GM18867 (cell line): ENCODE measurements around the gene SLAMF9.
A peak's percentile ranks its signal among the peaks of the same experiment; 100 is the strongest.
"Not testable (repeated sequence)": the region's sequence is repeated elsewhere in the genome, so short reads cannot be mapped to it uniquely, and the experiment has no call there.

ENCODE experiments used
- ATAC-seq: cut with Tn5 transposase; IDR thresholded peaks from one replicate; pipeline ENCODE4 v1.9.1; 2021; ENCODE audit warnings: mild to moderate bottlenecking, moderate library complexity; ENCODE audit not compliant: unreplicated experiment

The SLAMF9 gene

DNA sequence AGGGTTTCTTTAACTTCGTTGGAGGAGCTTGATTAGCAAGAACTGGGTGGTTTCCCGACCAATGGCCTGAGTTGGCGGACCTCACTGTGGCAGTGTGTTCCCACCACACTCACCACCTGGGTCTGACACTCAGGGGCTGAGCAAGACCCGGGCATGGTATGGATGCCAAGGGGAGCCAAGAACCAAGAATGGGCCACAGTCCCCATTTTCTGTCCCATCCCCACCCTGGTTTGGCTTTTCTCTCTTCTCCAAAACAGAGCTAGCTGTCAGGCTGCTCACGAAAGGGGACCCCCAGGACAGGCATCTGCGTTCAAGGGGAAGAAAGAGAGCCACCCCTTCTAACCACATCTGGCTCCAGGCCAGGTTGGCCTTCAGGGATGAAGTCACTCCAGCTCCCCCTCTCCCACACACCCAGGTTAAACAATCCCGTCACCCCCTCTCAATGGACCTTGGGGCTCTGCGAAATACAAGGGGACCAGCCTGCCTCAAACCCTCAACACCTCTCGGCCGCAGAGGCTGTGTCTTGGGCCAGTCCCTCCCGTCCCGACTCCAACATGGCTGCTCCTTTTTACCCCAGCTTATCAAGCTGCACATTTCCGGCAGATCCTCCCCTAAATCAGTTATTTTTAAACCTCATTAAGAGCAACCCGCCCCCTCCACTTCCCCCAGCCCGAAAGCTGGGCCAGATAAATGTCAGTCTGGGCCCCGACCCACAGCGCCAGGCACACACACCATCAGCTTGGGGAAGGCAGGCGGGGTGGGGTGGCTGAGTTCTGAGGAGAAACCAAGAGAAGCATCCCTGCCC lies 32.1 kb downstream of the SLAMF9 start:
- ATAC-seq: no peak

DNA sequence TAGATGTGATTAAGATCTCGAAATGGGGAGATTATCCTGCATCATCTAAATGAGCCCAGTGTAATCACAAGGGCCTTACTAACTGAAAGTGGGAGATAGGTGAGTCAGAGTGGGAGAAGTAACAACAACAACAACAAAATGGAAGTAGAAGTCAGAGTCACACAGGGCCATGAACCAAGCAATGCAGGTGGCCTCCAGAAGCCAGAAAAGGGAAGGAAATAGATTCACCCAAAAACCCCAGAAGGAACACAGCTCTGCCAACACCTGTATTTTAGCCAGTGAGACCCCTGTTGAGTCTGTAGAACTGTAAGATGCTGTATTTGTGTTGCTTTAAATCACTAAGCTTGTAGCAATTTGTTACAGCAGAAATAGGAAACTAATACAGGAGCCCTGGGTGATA lies 32.8 kb downstream of the SLAMF9 start:
- ATAC-seq: peak; percentile 28

DNA sequence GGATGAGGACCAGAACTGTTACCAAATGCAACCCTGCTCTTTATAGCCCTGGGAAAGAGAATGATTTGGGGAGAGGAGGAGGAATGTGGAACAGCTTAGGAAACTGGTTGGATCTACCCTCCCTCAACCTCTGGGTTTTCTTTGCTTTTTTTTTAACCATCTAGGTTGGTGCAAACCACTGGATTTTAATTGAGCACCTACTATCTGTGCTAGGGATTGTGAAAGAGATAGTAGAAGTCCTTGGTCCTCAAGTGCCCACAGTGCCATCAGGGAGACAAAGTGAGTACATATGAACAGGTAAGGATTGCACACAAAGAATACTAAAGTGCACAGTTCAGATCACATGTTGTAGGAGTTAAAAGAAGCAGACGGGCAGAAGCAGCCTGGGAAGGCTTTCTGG lies 33.4 kb downstream of the SLAMF9 start:
- no peak for ATAC-seq

DNA sequence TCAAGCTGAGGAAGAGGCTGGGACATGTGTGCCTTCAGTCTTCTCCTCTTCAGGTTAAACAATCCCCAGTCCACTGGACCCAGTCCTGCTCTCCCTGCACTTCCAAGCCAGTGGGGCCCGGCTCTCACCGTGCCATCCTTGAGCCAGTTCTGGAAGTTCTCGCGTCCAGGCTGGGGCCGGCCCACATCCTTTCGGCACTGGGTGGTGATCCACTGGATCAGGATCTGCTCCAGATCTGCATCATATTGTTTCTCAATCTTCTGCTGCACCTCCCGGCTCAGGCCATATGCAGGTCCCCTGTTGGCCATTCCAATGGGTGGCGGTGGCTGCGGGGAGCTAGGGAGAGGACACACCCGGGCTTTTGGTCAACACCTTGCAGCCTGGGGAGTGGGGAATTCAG lies 33.8 kb downstream of the SLAMF9 start:
- no peak for ATAC-seq

DNA sequence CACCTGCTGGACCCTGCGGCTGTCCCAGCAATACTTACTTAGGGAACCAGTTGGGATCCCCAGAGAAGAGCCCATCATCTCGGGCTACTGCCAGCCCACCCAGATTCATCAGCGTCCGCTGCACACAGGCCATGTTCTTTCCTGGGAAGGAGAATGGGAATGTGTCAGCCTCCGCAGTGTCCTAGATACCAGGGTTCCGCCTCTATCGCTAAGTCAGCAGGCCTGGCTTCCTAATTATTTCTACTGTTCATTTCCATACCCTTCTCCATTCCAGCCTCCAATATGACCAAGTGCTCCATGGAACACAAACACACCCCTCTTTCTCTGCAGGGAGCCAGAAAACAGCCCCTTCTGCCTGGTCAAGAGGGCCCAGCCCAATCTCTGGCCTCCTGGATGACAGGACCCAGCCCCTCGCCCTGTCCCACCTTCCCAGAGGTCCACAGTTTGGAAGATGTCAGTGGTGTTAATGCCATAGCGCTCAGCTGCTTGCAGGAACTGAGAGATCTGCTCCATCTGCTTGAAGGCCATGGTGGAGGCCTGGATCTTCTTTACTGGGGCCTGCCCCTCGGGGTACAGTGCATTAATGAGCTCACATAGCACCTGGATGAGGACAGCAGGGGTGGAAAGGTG lies 34.7 kb downstream of the SLAMF9 start:
- ATAC-seq: no peak

DNA sequence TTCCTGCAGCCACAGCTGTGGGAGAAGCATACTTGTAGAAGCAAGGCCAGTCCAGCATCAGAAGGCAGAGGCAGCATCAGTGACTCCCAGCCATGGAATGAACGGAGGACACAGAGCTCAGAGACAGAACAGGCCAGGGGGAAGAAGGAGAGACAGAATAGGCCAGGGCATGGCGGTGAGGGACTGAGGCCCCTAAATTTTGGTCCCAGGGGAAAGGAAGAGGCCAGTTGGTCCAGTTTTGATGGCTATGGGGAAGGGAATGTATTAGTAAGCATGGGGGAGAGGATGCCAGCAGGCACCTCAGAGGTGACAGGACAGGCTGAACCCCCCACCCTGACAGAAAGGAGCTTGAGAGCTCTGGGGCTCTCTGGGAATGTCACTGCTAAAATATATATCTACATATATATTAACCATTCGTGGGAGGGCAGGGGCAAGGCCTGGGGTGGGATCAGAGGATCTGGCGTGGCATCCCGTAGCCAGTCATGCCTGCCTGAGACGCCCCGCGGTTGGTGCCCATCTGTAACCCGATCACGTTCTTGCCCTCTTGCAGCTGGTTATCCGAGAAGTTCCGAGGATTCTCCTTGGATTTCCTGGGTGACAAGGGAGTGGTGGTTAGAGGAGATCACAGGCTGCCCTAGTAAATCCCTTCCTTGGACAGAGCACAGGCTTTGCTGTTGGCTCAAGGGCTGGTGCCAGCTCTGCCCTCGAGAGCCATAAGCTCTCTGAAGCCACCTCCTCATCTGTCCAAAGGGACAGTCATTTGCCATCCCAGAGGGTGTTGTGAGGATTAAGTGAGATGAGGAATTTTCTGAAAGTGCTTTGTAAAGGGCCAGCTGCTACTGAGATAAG lies 35.5 kb downstream of the SLAMF9 start:
- no peak for ATAC-seq

DNA sequence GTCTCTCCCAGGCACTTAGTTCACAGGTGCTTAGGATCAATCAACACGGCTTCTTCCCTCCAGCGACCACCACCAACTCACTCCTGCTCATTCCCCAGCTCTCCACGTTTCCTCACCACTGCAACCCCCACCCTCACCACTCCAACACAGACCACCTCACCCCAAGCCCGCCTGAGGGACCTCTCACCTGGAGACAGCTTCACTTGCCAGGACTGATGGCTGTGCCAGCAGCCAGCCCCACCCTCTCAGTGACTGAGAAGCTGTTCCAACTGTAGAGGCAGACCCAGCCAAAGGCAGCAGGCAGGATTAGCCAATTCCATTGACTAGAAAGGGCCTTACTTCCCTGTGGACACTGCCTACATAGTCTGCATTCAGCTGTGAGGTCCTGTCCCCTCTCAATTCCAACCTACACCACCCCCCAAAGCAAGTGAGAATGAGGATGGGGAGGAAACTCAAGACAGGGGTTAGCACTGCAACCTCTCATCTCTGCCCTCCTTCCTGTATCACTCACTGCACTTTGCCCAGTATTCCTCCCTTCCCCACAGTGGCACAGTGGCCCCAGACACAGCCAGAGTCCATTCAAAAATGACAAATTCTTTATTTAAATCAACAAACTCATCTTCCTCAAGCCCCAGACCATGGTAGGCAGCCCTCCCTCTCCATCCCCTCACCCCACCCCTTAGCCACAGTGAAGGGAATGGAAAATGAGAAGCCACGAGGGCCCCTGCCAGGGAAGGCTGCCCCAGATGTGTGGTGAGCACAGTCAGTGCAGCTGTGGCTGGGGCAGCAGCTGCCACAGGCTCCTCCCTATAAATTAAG lies 36.3 kb downstream of the SLAMF9 start:
- ATAC-seq: no peak

DNA sequence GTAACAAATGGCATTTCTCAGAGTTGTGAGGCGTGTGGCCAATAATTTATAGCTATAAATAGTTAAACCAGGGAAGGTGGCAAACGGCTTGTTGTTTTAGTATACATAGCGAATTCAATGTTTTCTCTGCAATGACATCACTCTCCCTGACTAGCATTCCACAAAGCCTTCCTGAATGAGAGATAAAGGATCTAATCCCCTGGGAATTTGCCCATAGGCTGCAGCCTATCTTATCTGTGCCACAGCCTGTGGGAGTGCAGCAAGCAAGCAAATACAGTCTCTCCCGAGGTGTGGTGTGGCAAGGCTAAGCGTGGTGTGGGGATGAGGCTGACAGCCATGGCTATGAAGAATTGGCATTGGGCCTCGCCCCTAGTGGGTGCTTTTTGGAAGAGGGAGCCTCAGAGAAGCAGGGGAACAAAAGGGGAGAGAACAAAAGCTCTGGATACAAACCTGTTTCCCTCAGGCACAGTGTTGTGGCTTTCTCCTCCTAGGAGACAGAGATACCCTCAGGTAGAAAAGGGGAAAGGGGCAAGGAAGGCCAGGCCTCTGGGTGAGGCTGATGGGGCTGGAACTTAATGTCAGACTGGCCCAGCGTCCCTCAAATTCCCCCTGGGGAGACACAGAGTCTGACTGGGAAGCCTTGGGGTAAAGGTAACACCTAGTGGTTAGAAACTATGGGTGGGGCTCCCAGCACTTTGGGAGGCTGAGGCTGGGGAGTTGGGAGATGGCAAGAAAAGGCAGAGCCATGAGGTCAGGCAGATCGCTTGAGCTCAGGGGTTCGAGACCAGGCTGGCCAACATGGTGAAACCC lies 37.6 kb downstream of the SLAMF9 start:
- ATAC-seq: no peak

DNA sequence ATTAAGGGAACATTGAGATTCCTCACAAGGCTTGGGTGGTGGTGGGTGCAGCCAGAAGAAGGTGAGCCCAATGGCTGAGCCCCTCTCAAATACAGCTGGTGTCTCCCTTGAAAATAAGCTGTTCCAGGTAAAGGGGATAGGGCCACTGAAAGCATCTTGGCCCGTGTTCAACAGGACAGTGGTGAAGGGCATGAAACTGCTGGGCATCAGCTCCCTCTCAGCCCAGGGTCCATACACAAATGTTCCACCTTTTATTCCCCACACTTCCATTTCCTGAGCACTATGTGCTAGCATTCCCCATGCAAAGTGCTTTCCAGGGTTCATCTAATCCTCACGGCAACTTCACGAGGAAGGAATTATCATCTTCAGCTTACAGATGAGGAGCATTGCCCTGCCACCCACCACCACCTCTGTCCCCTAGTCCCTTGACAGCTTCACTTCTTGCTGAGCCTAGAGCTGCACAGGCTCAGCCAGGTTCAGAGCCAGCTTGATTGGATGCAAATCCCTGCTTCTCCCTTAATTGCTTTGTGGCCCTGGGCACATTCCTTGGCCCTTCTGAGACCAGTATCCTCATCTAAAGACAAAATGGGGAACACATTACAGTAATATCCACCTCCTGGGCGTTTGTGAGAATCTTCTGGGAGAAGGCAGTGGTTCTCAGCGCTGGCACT lies 38.3 kb downstream of the SLAMF9 start:
- no peak for ATAC-seq

DNA sequence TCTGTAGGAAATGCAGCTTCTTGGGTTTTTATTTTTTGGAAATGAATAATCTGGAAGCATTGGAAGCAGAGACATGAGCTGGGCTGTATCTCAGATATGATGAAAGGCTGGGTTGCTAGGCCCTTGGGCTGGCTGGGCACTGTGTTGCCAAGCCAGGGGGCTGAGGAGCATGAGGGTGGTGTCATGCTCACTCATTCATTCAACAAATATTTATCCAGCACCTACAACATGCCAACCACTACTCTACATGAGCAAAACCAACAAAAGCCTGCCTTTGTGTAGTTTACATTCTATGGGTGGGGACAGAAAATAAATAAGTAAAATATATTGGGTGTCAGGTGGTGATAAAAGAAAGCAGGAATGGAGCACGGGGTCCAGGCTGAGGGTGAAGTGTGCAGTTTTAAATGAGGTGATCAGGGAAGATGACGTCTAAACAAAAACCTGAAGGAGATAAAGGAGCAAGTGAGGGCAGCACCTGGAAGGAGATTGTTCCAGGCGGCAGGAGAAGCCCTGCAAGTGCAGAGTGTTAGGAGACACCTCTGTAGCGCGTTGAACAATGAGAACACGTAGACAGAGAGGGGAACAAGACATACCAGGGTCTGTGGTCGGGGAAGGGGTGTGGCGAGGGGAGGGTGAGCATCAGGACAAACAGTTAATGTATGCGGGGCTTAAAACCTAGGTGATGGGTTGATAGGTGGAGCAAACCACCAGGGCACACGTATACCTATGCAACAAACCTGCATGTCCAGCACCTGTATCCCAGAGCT lies 39.6 kb downstream of the SLAMF9 start:
- no peak for ATAC-seq

DNA sequence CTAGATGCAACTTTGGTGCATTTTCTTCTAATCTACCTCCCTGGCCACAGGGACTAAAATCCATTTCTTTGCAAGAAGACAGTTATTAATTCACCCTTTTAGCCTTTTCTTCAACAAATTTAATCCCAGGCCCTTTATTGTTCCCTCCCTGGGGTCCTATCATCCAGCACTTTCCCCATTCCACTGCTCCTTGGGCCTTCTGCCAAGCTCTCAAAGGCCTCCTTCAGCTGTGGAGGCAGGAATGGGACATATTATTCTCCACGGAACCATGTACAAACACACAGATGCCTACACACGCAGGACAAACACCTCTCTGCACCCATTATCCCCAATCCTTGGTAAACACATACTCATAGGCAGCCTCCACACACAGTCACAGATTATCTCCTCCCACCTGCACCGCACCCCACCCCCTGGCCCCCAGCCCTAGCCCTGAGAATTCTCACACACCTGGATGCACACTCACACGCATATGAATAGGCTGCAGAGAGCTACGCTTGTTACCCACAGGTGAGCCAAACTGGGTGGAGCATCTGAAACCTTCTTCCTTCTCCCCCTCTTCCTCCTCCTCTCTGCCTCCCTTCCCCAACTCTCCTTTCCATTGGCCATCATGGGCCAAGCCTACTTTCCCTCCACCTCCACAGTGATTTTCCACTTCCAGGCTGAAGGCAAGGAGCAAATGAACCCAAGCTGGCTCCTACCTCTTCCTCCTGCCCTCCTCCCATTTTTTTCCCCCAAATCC lies 40.4 kb downstream of the SLAMF9 start:
- ATAC-seq: no peak

DNA sequence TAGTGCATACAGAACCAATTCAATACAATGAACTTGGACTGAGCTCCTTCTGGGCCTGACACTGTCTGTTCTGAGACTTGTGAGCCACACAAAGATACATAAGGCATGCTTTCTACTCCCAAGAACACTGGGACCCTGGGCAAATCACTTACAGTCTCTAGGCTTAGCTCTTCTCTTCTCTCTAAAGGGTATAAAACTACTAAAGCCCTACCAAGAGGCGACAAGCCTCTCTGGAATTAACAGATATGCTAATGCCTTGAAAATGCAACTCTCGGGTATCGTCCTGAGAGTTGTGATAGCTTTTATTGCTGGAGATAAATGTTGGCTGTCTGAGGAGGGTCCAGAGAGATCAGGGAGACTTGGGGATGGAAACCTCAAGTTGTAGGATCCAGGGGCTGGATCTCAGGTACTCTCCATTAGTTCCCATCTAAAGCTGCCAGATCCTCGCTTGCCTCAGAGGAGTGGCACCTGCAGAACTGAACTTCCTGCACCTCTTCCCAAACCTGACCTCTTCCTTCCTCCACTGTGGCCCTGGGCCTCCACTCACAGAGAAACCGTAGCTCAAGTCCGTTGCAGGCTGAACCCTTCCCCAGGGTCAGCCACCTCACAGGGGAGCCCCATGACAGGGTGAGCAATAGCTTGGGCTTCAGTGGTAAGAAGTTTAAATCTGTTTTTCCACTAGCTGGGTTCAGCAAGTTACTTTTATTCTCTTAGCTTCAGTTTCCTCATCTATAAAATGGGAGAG lies 42.5 kb downstream of the SLAMF9 start:
- ATAC-seq: no peak

DNA sequence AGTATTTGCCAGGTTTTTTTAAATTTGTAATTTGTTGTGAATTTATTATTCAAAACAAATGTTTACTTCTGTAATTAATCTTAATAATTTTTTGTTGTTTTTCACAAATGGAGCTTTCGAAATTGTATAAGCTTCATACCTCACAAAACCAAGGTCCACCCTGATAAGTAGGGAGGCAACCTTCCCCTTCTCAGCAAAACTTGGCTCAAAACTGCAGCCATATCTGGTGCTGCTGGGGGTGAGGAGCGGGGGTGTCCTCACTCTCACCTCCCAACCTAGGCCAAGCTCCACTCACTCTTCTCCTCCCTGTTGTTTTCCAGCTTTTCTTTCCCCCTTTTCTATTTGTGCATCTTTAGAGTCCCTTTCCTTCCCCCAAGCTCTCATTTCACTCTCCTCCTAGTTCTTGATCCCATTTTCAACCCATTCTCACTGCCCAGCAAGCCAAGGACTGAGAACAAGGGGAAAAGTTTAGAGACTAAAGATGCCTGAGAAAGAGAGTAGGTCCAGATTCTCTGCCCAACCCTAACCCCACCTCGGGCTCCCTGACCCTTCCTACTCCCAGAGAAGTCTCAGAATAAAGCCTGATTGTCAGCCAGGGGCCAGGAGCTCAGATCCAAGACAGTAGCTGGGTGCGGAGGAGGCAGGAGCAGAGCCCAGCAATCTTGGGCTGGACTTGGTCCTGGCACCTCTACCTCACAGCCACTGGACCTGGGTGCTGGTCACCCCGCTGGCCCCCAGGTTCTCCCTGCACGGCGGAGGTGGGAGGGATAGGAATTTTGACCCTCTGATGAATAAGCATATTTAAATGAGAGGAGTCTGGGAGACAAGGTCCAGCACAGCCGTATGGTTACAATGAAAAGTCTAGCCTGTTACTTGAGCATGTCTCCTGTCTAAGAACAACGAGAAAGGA lies 45.8 kb downstream of the SLAMF9 start:
- ATAC-seq: no peak

DNA sequence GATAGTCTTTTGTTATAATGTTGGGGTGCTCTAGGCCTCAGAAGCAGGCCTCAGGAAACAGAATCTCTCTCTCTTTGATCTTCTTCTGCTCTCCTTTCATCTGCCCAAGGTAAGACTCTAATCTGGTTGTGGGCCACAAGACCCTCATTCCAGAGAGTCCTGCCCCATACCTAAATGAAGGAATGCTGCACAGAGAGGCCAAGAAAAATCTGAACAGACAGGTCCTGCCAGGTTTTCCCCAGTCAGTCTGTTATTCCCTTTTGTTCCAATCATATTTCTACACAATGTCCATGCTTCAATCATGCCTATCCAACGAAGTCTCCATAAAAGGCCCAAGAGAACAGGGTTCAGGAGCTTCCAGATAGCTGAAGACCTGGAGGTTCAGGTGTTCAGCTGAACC lies 47.1 kb downstream of the SLAMF9 start:
- no peak for ATAC-seq

DNA sequence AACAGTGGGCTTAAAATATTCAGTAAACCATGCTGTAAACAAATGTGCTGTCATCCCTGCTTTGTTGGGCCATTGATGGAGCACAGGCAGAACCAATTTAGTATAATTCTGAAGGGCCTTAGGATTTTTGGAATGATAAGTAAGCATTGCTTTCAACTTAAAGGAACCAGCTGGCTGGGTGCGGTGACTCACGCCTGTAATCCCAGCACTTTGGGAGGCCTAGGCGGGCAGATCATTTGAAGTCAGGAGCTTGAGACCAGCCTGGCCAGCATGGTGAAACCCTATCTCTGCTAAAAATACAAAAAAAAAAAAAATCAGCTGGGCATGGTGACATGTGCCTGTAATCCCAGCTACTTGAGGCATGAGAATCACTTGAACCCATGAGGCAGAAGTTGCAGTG lies 50.0 kb downstream of the SLAMF9 start:
- ATAC-seq: not testable (repeated sequence)

DNA sequence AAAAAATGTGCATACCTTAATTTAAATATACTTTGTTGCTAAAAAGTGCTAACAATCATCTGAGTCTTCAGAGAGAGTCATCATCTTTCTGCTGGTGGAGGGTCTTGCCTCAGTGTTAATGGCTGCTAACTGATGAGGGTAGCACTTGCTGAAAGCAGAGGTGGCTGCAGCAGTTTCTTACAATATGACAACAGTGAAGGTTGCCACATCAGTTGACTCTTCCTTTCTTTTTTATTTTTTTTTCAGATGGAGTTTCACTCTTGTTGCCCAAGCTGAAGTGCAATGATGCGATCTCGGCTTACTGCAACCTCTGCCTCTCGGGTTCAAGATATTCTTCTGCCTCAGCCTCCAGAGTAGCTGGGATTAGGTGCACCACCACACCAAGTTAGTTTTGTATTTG lies 51.5 kb downstream of the SLAMF9 start:
- ATAC-seq: no peak
